ENCODE measurements around the gene CCDC110. TPM values are rescaled to one million over a fixed set of nuclear protein-coding genes. Genes with fewer than 3 reads are reported as not detected.

The CCDC110 gene
- polyA plus RNA-seq, 1 donor from 2014 or later = 0.21 TPM

GRCh38 chr4:185514182-185514697 lies 42.7 kb upstream of the CCDC110 start:
- no peak overlapping the region for H3K4me3 ChIP-seq (ENCODE audit: low read length)
- H3K4me2 ChIP-seq (ENCODE audit: low read length) = no peak overlapping the region
- TF ChIP-seq EZH2 (IDR thresholded peaks at IDR 0.05; ENCODE audit: borderline replicate concordance, insufficient read depth, low read length, poor library complexity, severe bottlenecking) (no peak), POLR2AphosphoS5 (IDR thresholded peaks at IDR 0.05) (no peak), EP300 (conservative IDR thresholded peaks at IDR 0.05; ENCODE audit: poor library complexity, severe bottlenecking) (no peak), RAD21 (conservative IDR thresholded peaks at IDR 0.05) (no peak)

GRCh38 chr4:185513489-185514181 lies 42.1 kb upstream of the CCDC110 start:
- Histone ChIP-seq H3K27me3 (ENCODE audit: insufficient read depth, low read depth, low read length) (no peaks in the 10 kb centered on the region), H3K4me3 (ENCODE audit: low read length) (no peak overlapping the region), H3K9me3 (ENCODE audit: low read length) (no peaks in the 10 kb centered on the region), H2AFZ (ENCODE audit: low read depth, low read length) (no peak overlapping the region), H3K36me3 (ENCODE audit: insufficient read depth, low read length) (no peaks in the 10 kb centered on the region), H4K20me1 (ENCODE audit: insufficient read depth) (no peaks in the 10 kb centered on the region), H3K79me2 (replicated peaks; ENCODE audit: insufficient read depth, low read length) (no peaks in the 10 kb centered on the region), H3F3A (ENCODE audit: insufficient read depth, low read length, poor library complexity, severe bottlenecking) (no peaks in the 10 kb centered on the region), H3K9me2 (ENCODE audit: insufficient read depth, low read length) (no peaks in the 10 kb centered on the region), H3K9ac (ENCODE audit: low read length) (no peak overlapping the region), H3K4me2 (ENCODE audit: low read length) (no peak overlapping the region), H3K27ac (ENCODE audit: low read length) (no peak overlapping the region)
- TF ChIP-seq TAF1 (IDR thresholded peaks at IDR 0.05; ENCODE audit: low read depth) (no peak), REST (IDR thresholded peaks at IDR 0.05; ENCODE audit: borderline replicate concordance) (no peak), SMC3 (conservative IDR thresholded peaks at IDR 0.05; ENCODE audit: poor library complexity) (no peak), EP300 (conservative IDR thresholded peaks at IDR 0.05; ENCODE audit: poor library complexity, severe bottlenecking) (no peak)

More at GRCh38 chr4:185514182-185514697, 42.7 kb upstream of the CCDC110 start:
- Histone ChIP-seq H3K27ac (ENCODE audit: low read length) (no peak overlapping the region), H3K27me3 (ENCODE audit: insufficient read depth, low read depth, low read length) (no peaks in the 10 kb centered on the region), H3K36me3 (ENCODE audit: insufficient read depth, low read length) (no peaks in the 10 kb centered on the region), H2AFZ (ENCODE audit: low read depth, low read length) (no peak overlapping the region), H3K9me3 (ENCODE audit: low read length) (no peaks in the 10 kb centered on the region), H3F3A (ENCODE audit: insufficient read depth, low read length, poor library complexity, severe bottlenecking) (no peaks in the 10 kb centered on the region), H3K9ac (ENCODE audit: low read length) (no peak overlapping the region), H3K79me2 (replicated peaks; ENCODE audit: insufficient read depth, low read length) (no peaks in the 10 kb centered on the region), H4K20me1 (ENCODE audit: insufficient read depth) (no peaks in the 10 kb centered on the region), H3K9me2 (ENCODE audit: insufficient read depth, low read length) (no peaks in the 10 kb centered on the region)

GRCh38 chr4:185512516-185512915 lies 41.0 kb upstream of the CCDC110 start:
- TF ChIP-seq RAD21 (conservative IDR thresholded peaks at IDR 0.05) (no peak), POLR2AphosphoS5 (IDR thresholded peaks at IDR 0.05) (no peak), SMC3 (conservative IDR thresholded peaks at IDR 0.05; ENCODE audit: poor library complexity) (no peak), REST (IDR thresholded peaks at IDR 0.05; ENCODE audit: borderline replicate concordance) (no peak), TAF1 (IDR thresholded peaks at IDR 0.05; ENCODE audit: low read depth) (no peak), EP300 (conservative IDR thresholded peaks at IDR 0.05; ENCODE audit: poor library complexity, severe bottlenecking) (no peak), EZH2 (IDR thresholded peaks at IDR 0.05; ENCODE audit: borderline replicate concordance, insufficient read depth, low read length, poor library complexity, severe bottlenecking) (no peak), MXI1 (conservative IDR thresholded peaks at IDR 0.05; ENCODE audit: poor library complexity, severe bottlenecking) (no peak), CTCF (IDR thresholded peaks at IDR 0.05; ENCODE audit: poor library complexity, severe bottlenecking) (no peak)
- Histone ChIP-seq H3K9me3 (ENCODE audit: low read length) (no peaks in the 10 kb centered on the region), H2AFZ (ENCODE audit: low read depth, low read length) (no peak overlapping the region), H4K20me1 (ENCODE audit: insufficient read depth) (no peaks in the 10 kb centered on the region), H3F3A (ENCODE audit: insufficient read depth, low read length, poor library complexity, severe bottlenecking) (no peaks in the 10 kb centered on the region), H3K4me3 (ENCODE audit: low read length) (no peak overlapping the region), H3K9me2 (ENCODE audit: insufficient read depth, low read length) (no peaks in the 10 kb centered on the region), H3K36me3 (ENCODE audit: insufficient read depth, low read length) (no peaks in the 10 kb centered on the region), H3K79me2 (replicated peaks; ENCODE audit: insufficient read depth, low read length) (no peaks in the 10 kb centered on the region), H3K4me2 (ENCODE audit: low read length) (no peak overlapping the region), H3K27ac (ENCODE audit: low read length) (no peak overlapping the region), H3K9ac (ENCODE audit: low read length) (no peak overlapping the region), H3K27me3 (ENCODE audit: insufficient read depth, low read depth, low read length) (no peaks in the 10 kb centered on the region)
